OCI-LY7 (cell line): ENCODE data around the gene ANAPC5. TPM values are rescaled to one million over a fixed set of nuclear protein-coding genes. Genes with fewer than 3 reads are reported as not detected.

ENCODE experiments used
- BruUV-seq: library from RNA; stranded (reverse); fragments of 400-500 nt; replicated peaks from 2 replicates; lab custom pipeline; 2021; lab: Mats Ljungman, UMichigan
- CTCF ChIA-PET: fragments of 300-600 bp; sonication (Branson Sonifier 250); formaldehyde crosslinking; loops from one replicate; lab custom pipeline; 2022; ENCODE audit warnings: antibody characterized with exemption; ENCODE audit not compliant: unreplicated experiment; lab: Charles Lee
- POLR2A ChIA-PET: fragments of 300-600 bp; sonication (Branson Sonifier 250); formaldehyde crosslinking; loops from one replicate; lab custom pipeline; 2022; ENCODE audit warnings: antibody characterized with exemption; lab: Charles Lee
- DNase-seq: peaks from one replicate; pipeline ENCODE4 v3.0.0-alpha.2; 2015; ENCODE audit warnings: low spot score
- H2AFZ ChIP-seq: fragments of 200-600 bp; sonication (generic), shearing (Covaris generic); 2 replicates; pipeline ENCODE4 v1.6.1; 2014; ENCODE audit warnings: mild to moderate bottlenecking, antibody characterized with exemption, low read length, moderate library complexity
- H3K27ac ChIP-seq: fragments of 200-600 bp; sonication (generic); 2 replicates; pipeline ENCODE4 v1.5.1; 2014; ENCODE audit warnings: mixed run types, low read depth, mild to moderate bottlenecking, moderate library complexity, low read length, inconsistent platforms; ENCODE audit not compliant: poor library complexity, severe bottlenecking
- H3K36me3 ChIP-seq: fragments of 200-600 bp; sonication (generic); 2 replicates; pipeline ENCODE4 v1.6.1; 2014; ENCODE audit warnings: mild to moderate bottlenecking, antibody characterized with exemption, low read length, moderate library complexity, mixed read lengths; ENCODE audit not compliant: insufficient read depth
- H3K4me1 ChIP-seq: fragments of 200-600 bp; sonication (generic); 2 replicates; pipeline ENCODE4 v1.5.1; 2014; ENCODE audit warnings: mild to moderate bottlenecking, low read length; ENCODE audit not compliant: insufficient read depth, poor library complexity, severe bottlenecking
- H3K4me2 ChIP-seq: fragments of 200-600 bp; sonication (generic); 2 replicates; pipeline ENCODE4 v1.6.1; 2014; ENCODE audit warnings: mild to moderate bottlenecking, low read length
- H3K4me3 ChIP-seq: fragments of 200-600 bp; sonication (generic); 2 replicates; pipeline ENCODE4 v1.5.1; 2014; ENCODE audit warnings: mild to moderate bottlenecking, low read depth, low read length; ENCODE audit not compliant: poor library complexity, severe bottlenecking
- H3K79me2 ChIP-seq: fragments of 200-600 bp; sonication (generic); 2 replicates; pipeline ENCODE4 v1.6.1; 2016; ENCODE audit warnings: low read depth, mild to moderate bottlenecking, low read length, moderate library complexity, mixed read lengths; ENCODE audit not compliant: insufficient read depth
- H3K9me2 ChIP-seq: fragments of 200-600 bp; sonication (generic); 2 replicates; pipeline ENCODE4 v1.6.1; 2016; ENCODE audit warnings: mild to moderate bottlenecking, low read length, mixed read lengths; ENCODE audit not compliant: insufficient read depth
- H3K9me3 ChIP-seq: fragments of 200-600 bp; sonication (generic); 2 replicates; pipeline ENCODE4 v1.6.1; 2014; ENCODE audit warnings: mild to moderate bottlenecking, mixed run types, low read length, mixed read lengths
- H4K20me1 ChIP-seq: fragments of 200-600 bp; sonication (generic); 2 replicates; pipeline ENCODE4 v1.6.1; 2014; ENCODE audit warnings: mild to moderate bottlenecking, antibody characterized with exemption, low read length, moderate library complexity, mixed read lengths; ENCODE audit not compliant: insufficient read depth
- EZH2phosphoT487 ChIP-seq: fragments of 200-600 bp; sonication (generic); IDR thresholded peaks from 2 replicates; pipeline ENCODE4 v1.6.1; 2018; ENCODE audit warnings: low read depth, borderline replicate concordance, mild to moderate bottlenecking, mixed run types, antibody characterized with exemption, low read length, moderate library complexity, mixed read lengths
- intact Hi-C: fragments of 100-400 bp; cut with micrococcal nuclease; formaldehyde crosslinking; loops from one replicate; pipeline ENCODE4 v1.10.0; 2022; ENCODE audit not compliant: unreplicated experiment
- total RNA-seq, 2 experiments: library from RNA; depleted of rRNA in 1 of 2; stranded (reverse); fragments of >200 nt in 1 of 2; shearing (Covaris generic) in 1 of 2; gene quantifications; 2 replicates each; pipeline ENCODE4 v1.2.3, GENCODE V29; 2014 to 2022
- TF ChIP-seq, protein P1 (sequence below): fragments of 200-600 bp; sonication (generic); conservative IDR thresholded peaks from 2 replicates; pipeline ENCODE4 v1.5.1; 2014; ENCODE audit warnings: mild to moderate bottlenecking, antibody characterized with exemption, low read length, moderate library complexity, mixed read lengths

ANAPC5 gene
- total RNA-seq, 2 experiments from 2014 or later, result 186 to 217 TPM

DNA sequence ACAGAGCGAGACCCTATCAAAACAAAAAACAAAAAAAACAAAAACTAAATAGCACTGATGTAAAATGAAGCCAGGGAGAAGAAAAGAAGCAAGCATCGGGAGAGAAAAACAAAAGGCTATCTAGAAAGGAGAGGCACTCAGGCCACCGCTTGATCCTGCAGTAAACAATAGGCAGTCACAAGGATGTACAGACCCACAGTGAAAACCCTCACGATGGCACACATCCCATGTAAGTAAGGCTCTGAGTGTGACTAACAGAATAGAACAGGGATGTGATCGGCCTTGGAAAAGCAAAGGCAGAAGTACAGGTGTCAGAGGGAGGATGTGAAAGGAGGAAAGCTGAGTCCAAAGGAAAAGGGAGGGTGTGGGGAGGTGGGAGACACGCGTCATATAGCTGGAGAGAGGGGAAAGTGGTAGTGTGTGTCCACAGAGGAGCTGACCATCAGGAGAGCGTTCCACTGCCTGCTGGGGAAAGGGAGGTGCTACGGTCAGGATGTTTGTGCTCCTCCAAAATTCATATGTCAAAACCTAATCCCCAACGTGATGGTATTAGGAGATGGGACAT, 87.2 kb downstream of the ANAPC5 start:
- Histone ChIP-seq H3K79me2 (no peaks in the 10 kb centered on the region), H3K9me2 (no peaks in the 10 kb centered on the region), H3K4me1 (no peaks in the 10 kb centered on the region), H4K20me1 (no peaks in the 10 kb centered on the region), H3K4me2 (no peak overlapping the region), H2AFZ (no peak overlapping the region), H3K36me3 (peaks cover 57% of the 10 kb centered on the region), H3K27ac (no peak overlapping the region), H3K9me3 (no peaks in the 10 kb centered on the region), H3K4me3 (no peak overlapping the region)
- DNase-seq, result no peak
- POLR2A ChIA-PET, result interaction anchor here (1.1 kb wide), 1 partner anchor 12 kb away, joined by 3 read pairs; no protein-coding TSS in a partner anchor
- TF ChIP-seq, protein P1, sequence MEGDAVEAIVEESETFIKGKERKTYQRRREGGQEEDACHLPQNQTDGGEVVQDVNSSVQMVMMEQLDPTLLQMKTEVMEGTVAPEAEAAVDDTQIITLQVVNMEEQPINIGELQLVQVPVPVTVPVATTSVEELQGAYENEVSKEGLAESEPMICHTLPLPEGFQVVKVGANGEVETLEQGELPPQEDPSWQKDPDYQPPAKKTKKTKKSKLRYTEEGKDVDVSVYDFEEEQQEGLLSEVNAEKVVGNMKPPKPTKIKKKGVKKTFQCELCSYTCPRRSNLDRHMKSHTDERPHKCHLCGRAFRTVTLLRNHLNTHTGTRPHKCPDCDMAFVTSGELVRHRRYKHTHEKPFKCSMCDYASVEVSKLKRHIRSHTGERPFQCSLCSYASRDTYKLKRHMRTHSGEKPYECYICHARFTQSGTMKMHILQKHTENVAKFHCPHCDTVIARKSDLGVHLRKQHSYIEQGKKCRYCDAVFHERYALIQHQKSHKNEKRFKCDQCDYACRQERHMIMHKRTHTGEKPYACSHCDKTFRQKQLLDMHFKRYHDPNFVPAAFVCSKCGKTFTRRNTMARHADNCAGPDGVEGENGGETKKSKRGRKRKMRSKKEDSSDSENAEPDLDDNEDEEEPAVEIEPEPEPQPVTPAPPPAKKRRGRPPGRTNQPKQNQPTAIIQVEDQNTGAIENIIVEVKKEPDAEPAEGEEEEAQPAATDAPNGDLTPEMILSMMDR, result no peak
- TF ChIP-seq EZH2phosphoT487, result no peak
- CTCF ChIA-PET, result no interaction called here
- intact Hi-C loops, result no loop called here
- BruUV-seq, result no TSS peak

DNA sequence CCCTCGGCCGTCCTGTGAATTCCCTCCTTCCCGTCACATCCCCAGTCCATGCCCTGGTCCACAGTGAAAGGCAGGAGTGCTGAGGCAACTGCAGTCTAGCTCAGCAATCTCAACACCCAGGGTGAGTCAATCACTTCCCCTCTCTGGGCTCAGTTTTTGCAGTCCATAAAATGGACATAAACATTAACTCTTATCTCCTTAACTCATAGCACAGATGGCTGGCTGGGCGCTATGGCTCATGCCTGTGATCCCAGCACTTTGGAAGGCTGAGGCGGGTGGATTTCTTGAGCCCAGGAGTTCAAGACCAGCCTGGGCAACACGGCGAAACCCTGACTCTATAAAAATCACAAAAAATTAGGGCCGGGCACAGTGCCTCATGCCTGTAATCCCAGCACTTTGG, 88.1 kb downstream of the ANAPC5 start:
- no peaks in the 10 kb centered on the region for H3K9me2 ChIP-seq
- DNase-seq, result no peak
- no peaks in the 10 kb centered on the region for H3K4me1 ChIP-seq
- H3K36me3 ChIP-seq, result peaks cover 56% of the 10 kb centered on the region
- BruUV-seq, result no TSS peak
- POLR2A ChIA-PET, result no interaction called here
- H3K27ac ChIP-seq, result no peak overlapping the region
- H3K79me2 ChIP-seq, result no peaks in the 10 kb centered on the region
- no peaks in the 10 kb centered on the region for H3K9me3 ChIP-seq
- intact Hi-C loops, result no loop called here
- no peak for TF ChIP-seq EZH2phosphoT487
- TF ChIP-seq, protein P1, result no peak
- no peaks in the 10 kb centered on the region for H4K20me1 ChIP-seq
- CTCF ChIA-PET, result no interaction called here
- H3K4me3 ChIP-seq, result no peak overlapping the region
- no peak overlapping the region for H3K4me2 ChIP-seq
- H2AFZ ChIP-seq, result no peak overlapping the region

- no TSS peak for BruUV-seq
- CTCF ChIA-PET, result no interaction called here
These were observed 88.8 kb downstream of the ANAPC5 start for GRCh38 chr12:121263206-121263935.

More at GRCh38 chr12:121263206-121263935, 88.8 kb downstream of the ANAPC5 start:
- Histone ChIP-seq H3K9me2 (no peaks in the 10 kb centered on the region), H3K9me3 (no peaks in the 10 kb centered on the region), H3K79me2 (no peaks in the 10 kb centered on the region), H3K27ac (no peak overlapping the region), H3K36me3 (peaks cover 52% of the 10 kb centered on the region), H3K4me3 (no peak overlapping the region), H2AFZ (no peak overlapping the region), H3K4me2 (no peak overlapping the region), H3K4me1 (no peaks in the 10 kb centered on the region), H4K20me1 (no peaks in the 10 kb centered on the region)
- no peak for TF ChIP-seq EZH2phosphoT487
- TF ChIP-seq, protein P1, result no peak
- no peak for DNase-seq
- POLR2A ChIA-PET, result no interaction called here
- intact Hi-C loops, result no loop called here
